Measurements from ENCODE around the gene ZNF429.

DNA sequence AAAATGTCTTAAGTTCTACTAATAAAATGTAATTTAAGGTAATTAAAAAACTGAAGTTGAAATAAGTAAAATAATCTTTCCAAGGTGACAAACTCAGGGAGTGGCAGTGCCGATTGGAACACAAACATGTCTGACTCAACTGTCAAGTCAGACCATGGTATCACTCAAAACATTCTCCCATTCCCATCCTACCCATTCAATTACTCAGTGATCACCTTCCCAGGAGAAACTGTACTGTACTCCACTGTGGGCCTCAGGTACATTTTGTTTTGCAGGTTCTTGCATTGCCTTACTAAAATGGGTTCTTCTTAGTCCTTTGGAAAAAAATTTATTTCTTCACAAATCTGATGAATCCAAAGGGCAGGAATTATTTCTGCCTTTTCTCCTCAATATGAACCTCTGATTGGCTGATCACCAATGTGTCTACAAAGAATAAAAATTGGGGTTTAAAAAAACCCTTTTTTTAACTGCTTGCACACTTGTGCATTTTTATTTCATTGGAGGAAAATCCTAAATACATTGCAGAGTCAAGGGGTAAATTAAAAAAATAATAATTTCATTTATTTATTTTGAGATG lies 96.8 kb downstream of the ZNF429 start:
- TF ChIP-seq POLR2AphosphoS5 (IDR thresholded peaks at IDR 0.05; ENCODE audit: borderline replicate concordance, low read depth, low read length) (no peak), EZH2 (IDR thresholded peaks at IDR 0.05) (no peak), FOXP2 (optimal IDR thresholded peaks at IDR 0.05; ENCODE audit: control extremely low read depth, extremely low read length, insufficient read depth) (no peak)

Measured in SK-N-MC (cell line).